Endothelial cell of umbilical vein (primary cell): ENCODE results near the gene AHNAK2. TPM values are rescaled to one million over a fixed set of nuclear protein-coding genes. Genes with fewer than 3 reads are reported as not detected.

Experiments
- BruUV-seq: library from RNA; stranded (reverse); fragments of 400-500 nt; replicated peaks from 2 replicates; lab custom pipeline; 2021; lab: Mats Ljungman, UMichigan
- CTCF ChIA-PET: fragments of 300-600, 350-600 bp; sonication (Branson Sonifier 250); formaldehyde crosslinking; loops from one replicate; lab custom pipeline; 2021; ENCODE audit warnings: antibody characterized with exemption, inconsistent platforms; lab: Charles Lee
- POLR2A ChIA-PET: fragments of 300-600, 350-600 bp; sonication (Branson Sonifier 250); formaldehyde crosslinking; loops from one replicate; lab custom pipeline; 2021; ENCODE audit warnings: antibody characterized with exemption, inconsistent platforms; lab: Charles Lee
- DNase-seq: peaks from one replicate; pipeline ENCODE4 v3.0.0-alpha.2; 2011; ENCODE audit warnings: low read depth, low spot score
- FAIRE-seq: peaks from 2 replicates; lab custom pipeline; 2011; peaks lifted over from hg19 to GRCh38; lab: Jason Lieb, UNC
- H2AFZ ChIP-seq: 2 replicates; pipeline ENCODE4 v1.6.0; 2012; ENCODE audit warnings: low read depth, low read length, control low read depth, inconsistent platforms
- H3K27ac ChIP-seq: 2 replicates; pipeline ENCODE4 v1.5.1; 2011; ENCODE audit warnings: low read depth, mild to moderate bottlenecking, control low read depth, low read length, moderate library complexity; ENCODE audit not compliant: insufficient read depth
- H3K27me3 ChIP-seq, 2 experiments: 2 replicates each; pipeline versions ENCODE4 v1.6.0 to v1.6.1; 2011; ENCODE audit warnings: low read length in 2 of 2, mixed read lengths in 1 of 2; ENCODE audit not compliant: control insufficient read depth in 2 of 2, insufficient read depth in 2 of 2
- H3K36me3 ChIP-seq, 2 experiments: 2 replicates in 1 of 2; 3 replicates in 1 of 2; pipeline ENCODE4 v1.5.1; 2011; ENCODE audit warnings: low read length in 2 of 2, mild to moderate bottlenecking in 1 of 2, moderate library complexity in 1 of 2; ENCODE audit not compliant: control insufficient read depth in 2 of 2, insufficient read depth in 2 of 2; ENCODE audit errors: extremely low read depth in 1 of 2
- H3K4me1 ChIP-seq: 3 replicates; pipeline ENCODE4 v1.5.1; 2011; ENCODE audit warnings: mild to moderate bottlenecking, low read length; ENCODE audit not compliant: control insufficient read depth, insufficient read depth; ENCODE audit errors: extremely low read depth
- H3K4me2 ChIP-seq: 2 replicates; pipeline ENCODE4 v1.6.1; 2011; ENCODE audit warnings: low read length, control low read depth, mixed read lengths; ENCODE audit not compliant: insufficient read depth
- H3K4me3 ChIP-seq, 3 experiments: fragments of 200-600 bp in 1 of 3; sonication (generic), shearing (Covaris generic) in 1 of 3; replicated peaks in 1 of 3; 2 replicates each; pipeline ENCODE4 v1.5.1; 2011 to 2016; ENCODE audit warnings: control low read depth in 3 of 3, low read length in 3 of 3, mild to moderate bottlenecking in 2 of 3, inconsistent platforms in 1 of 3, low read depth in 1 of 3, moderate library complexity in 1 of 3; ENCODE audit not compliant: insufficient read depth in 1 of 3
- H3K79me2 ChIP-seq: 2 replicates; pipeline ENCODE4 v1.6.0; 2012; ENCODE audit warnings: low read length, inconsistent platforms; ENCODE audit not compliant: control insufficient read depth, insufficient read depth
- H3K9ac ChIP-seq: replicated peaks from 2 replicates; pipeline ENCODE3; 2011; ENCODE audit warnings: low read length, control low read depth; ENCODE audit not compliant: insufficient read depth; ENCODE audit errors: extremely low read depth
- H3K9me1 ChIP-seq: replicated peaks from 3 replicates; pipeline ENCODE4 v1.6.0; 2011; ENCODE audit warnings: mild to moderate bottlenecking, low read length; ENCODE audit not compliant: control insufficient read depth, insufficient read depth; ENCODE audit errors: extremely low read depth
- H3K9me3 ChIP-seq: replicated peaks from 2 replicates; pipeline ENCODE4 v1.5.1; 2012; ENCODE audit warnings: low read length, inconsistent platforms; ENCODE audit not compliant: control insufficient read depth, insufficient read depth
- H4K20me1 ChIP-seq: replicated peaks from 2 replicates; pipeline ENCODE3; 2011; ENCODE audit warnings: mild to moderate bottlenecking, low read length; ENCODE audit not compliant: control insufficient read depth, insufficient read depth; ENCODE audit errors: extremely low read depth
- EZH2 ChIP-seq: IDR thresholded peaks from 2 replicates; pipeline ENCODE4 v1.6.1; 2012; ENCODE audit warnings: borderline replicate concordance, low read depth, mild to moderate bottlenecking, moderate library complexity, low read length, inconsistent platforms; ENCODE audit not compliant: severe bottlenecking
- FOS ChIP-seq: IDR thresholded peaks from 2 replicates; pipeline ENCODE4 v1.6.1; 2011; ENCODE audit warnings: mild to moderate bottlenecking, low read length, moderate library complexity, borderline replicate concordance; ENCODE audit not compliant: insufficient read depth
- GATA2 ChIP-seq: IDR thresholded peaks from 2 replicates; pipeline ENCODE4 v1.7.0; 2011; ENCODE audit warnings: low read depth, mild to moderate bottlenecking, moderate library complexity, mixed read lengths, low read length; ENCODE audit not compliant: insufficient read length, insufficient read depth
- JUN ChIP-seq: IDR thresholded peaks from 2 replicates; pipeline ENCODE4 v1.6.1; 2011; ENCODE audit warnings: borderline replicate concordance, low read depth; ENCODE audit not compliant: insufficient read length, insufficient read depth
- MYC ChIP-seq: IDR thresholded peaks from one replicate; pipeline ENCODE4 v1.6.1; 2011; ENCODE audit warnings: mild to moderate bottlenecking, low read depth, low read length
- POLR2A ChIP-seq: IDR thresholded peaks from 2 replicates; pipeline ENCODE4 v1.6.1; 2012; ENCODE audit warnings: low read depth, mild to moderate bottlenecking, control low read depth, low read length
- POLR2AphosphoS5 ChIP-seq: IDR thresholded peaks from 2 replicates; pipeline ENCODE4 v1.6.1; 2012; ENCODE audit warnings: low read depth, mild to moderate bottlenecking, control low read depth, low read length, moderate library complexity; ENCODE audit not compliant: insufficient read depth
- dilution Hi-C: fragments of 300-500 bp; cut with MboI; formaldehyde crosslinking; loops from one replicate; pipeline ENCODE4 v1.15.0; 2019; ENCODE audit warnings: low sequenced_read_pairs; ENCODE audit not compliant: extremely low pct_ligation_motif_present
- intact Hi-C: fragments of 100-400 bp; cut with micrococcal nuclease; formaldehyde crosslinking; loops from one replicate; pipeline ENCODE4 v1.10.0; 2022
- polyA plus RNA-seq, 4 experiments: library from polyadenylated mRNA; depleted of rRNA in 3 of 4; stranded (reverse) in 3 of 4; unstranded in 1 of 4; fragments of >200 nt; gene quantifications; 2 replicates each; pipeline versions ENCODE4 v1.2.1 to v1.2.3, GENCODE V29; 2011 to 2012; ENCODE audit warnings: missing spikeins in 1 of 4
- total RNA-seq: library from RNA; stranded (reverse); gene quantifications from 2 replicates; pipeline ENCODE4 v1.2.3, GENCODE V29; 2021
- TF ChIP-seq, protein P1 (sequence below), 2 donors: IDR thresholded peaks; 1 replicate in 1 of 2; 2 replicates in 1 of 2; pipeline ENCODE4 v1.5.1; 2011; ENCODE audit warnings: low read length in 2 of 2, mild to moderate bottlenecking in 2 of 2, moderate library complexity in 2 of 2, control low read depth in 1 of 2, inconsistent platforms in 1 of 2, low read depth in 1 of 2; ENCODE audit not compliant: insufficient read depth in 1 of 2; ENCODE audit errors: extremely low read depth in 1 of 2

Gene AHNAK2
- total and polyA plus RNA-seq, 2 donors (not counting 3 experiments of a cell fraction or from before 2014, with no cell fraction given): 17.7 to 68.7 TPM

DNA sequence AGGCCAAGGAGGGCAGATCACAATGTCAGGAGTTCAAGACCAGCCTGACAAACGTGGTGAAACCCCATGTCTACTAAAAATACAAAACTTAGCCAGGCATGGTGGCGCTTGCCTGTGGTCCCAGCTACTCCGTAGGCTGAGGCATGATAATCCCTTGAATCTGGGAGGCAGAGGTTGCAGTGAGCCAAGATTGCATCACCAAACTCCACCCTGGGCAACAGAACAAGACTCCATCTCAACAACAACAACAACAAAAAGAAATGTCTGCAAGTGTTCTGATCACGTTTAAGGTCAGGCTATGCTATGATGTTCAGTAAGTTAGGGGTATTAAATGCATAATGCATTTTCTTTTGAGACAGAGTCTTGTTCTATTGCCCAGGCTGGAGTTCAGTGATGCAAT lies 60.2 kb downstream of the AHNAK2 start:
- Histone ChIP-seq H4K20me1 (no peaks in the 10 kb centered on the region), H3K4me2 (no peak overlapping the region), H2AFZ (no peak overlapping the region), H3K79me2 (no peaks in the 10 kb centered on the region), H3K4me1 (no peaks in the 10 kb centered on the region), H3K27me3 (peaks cover 5 to 7% of the 10 kb centered on the region in 2 experiments), H3K9me1 (no peaks in the 10 kb centered on the region), H3K4me3 (no peak overlapping the region), H3K9me3 (no peaks in the 10 kb centered on the region), H3K9ac (no peak overlapping the region), H3K36me3 (no peaks in the 10 kb centered on the region), H3K27ac (no peak overlapping the region)
- FAIRE-seq (no peak), DNase-seq (no peak)
- TF ChIP-seq POLR2AphosphoS5: no peak
- TF ChIP-seq EZH2: no peak
- TF ChIP-seq FOS: no peak
- no peak for TF ChIP-seq JUN
- TF ChIP-seq, protein P1, sequence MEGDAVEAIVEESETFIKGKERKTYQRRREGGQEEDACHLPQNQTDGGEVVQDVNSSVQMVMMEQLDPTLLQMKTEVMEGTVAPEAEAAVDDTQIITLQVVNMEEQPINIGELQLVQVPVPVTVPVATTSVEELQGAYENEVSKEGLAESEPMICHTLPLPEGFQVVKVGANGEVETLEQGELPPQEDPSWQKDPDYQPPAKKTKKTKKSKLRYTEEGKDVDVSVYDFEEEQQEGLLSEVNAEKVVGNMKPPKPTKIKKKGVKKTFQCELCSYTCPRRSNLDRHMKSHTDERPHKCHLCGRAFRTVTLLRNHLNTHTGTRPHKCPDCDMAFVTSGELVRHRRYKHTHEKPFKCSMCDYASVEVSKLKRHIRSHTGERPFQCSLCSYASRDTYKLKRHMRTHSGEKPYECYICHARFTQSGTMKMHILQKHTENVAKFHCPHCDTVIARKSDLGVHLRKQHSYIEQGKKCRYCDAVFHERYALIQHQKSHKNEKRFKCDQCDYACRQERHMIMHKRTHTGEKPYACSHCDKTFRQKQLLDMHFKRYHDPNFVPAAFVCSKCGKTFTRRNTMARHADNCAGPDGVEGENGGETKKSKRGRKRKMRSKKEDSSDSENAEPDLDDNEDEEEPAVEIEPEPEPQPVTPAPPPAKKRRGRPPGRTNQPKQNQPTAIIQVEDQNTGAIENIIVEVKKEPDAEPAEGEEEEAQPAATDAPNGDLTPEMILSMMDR (IDR thresholded peaks at IDR 0.05; ENCODE audit: extremely low read depth in 1 of 2, insufficient read depth in 1 of 2, low read depth in 1 of 2, low read length in 2 of 2): no peak
- TF ChIP-seq POLR2A: no peak
- no peak for TF ChIP-seq GATA2
- no peak for TF ChIP-seq MYC
- no TSS peak for BruUV-seq
- intact Hi-C loops: no loop called here
- dilution Hi-C loops: no loop called here
- POLR2A ChIA-PET: no interaction called here
- CTCF ChIA-PET: interaction anchor here (1.4 kb wide), 1 partner anchor 24 kb away, joined by 4 read pairs; no protein-coding TSS in a partner anchor
